ENCODE results near the gene NBEAL2.
A peak's percentile ranks its signal among the peaks of the same experiment; 100 is the strongest.
"Not testable (repeated sequence)": the region's sequence is repeated elsewhere in the genome, so short reads cannot be mapped to it uniquely, and the experiment has no call there.

The NBEAL2 gene

GRCh38 chr3:46958467-46959160 is 20.9 kb upstream of the NBEAL2 start:
- in situ Hi-C loops (cut with HindIII; ENCODE audit: low pct_unique_long_range_greater_than_20kb, low sequenced_read_pairs) = no loop called here
- no peak for TF ChIP-seq JUND (IDR thresholded peaks at IDR 0.05; ENCODE audit: low read depth)
- DNase-seq (ENCODE audit: low read depth in 1 of 2, low spot score in 1 of 2) = no peak

GRCh38 chr3:46959161-46959511 is 20.3 kb upstream of the NBEAL2 start:
- in situ Hi-C loops (cut with HindIII; ENCODE audit: low pct_unique_long_range_greater_than_20kb, low sequenced_read_pairs) = no loop called here
- DNase-seq (ENCODE audit: low read depth in 1 of 2, low spot score in 1 of 2) = no peak
- TF ChIP-seq JUND (IDR thresholded peaks at IDR 0.05; ENCODE audit: low read depth) = no peak

GRCh38 chr3:46960081-46960701 is 19.3 kb upstream of the NBEAL2 start:
- in situ Hi-C loops (cut with HindIII; ENCODE audit: low pct_unique_long_range_greater_than_20kb, low sequenced_read_pairs) = no loop called here
- DNase-seq (ENCODE audit: low read depth in 1 of 2, low spot score in 1 of 2) = peak in 1 of 2 experiments; percentile 53
- TF ChIP-seq JUND (IDR thresholded peaks at IDR 0.05; ENCODE audit: low read depth) = no peak

- no peak for DNase-seq (ENCODE audit: low read depth in 1 of 2, low spot score in 1 of 2)
- in situ Hi-C loops (cut with HindIII; ENCODE audit: low pct_unique_long_range_greater_than_20kb, low sequenced_read_pairs) = no loop called here
- no peak for TF ChIP-seq JUND (IDR thresholded peaks at IDR 0.05; ENCODE audit: low read depth)
Measured at GRCh38 chr3:46960835-46961234, 18.6 kb upstream of the NBEAL2 start.

- in situ Hi-C loops (cut with HindIII; ENCODE audit: low pct_unique_long_range_greater_than_20kb, low sequenced_read_pairs) = no loop called here
- no peak for DNase-seq (ENCODE audit: low read depth in 1 of 2, low spot score in 1 of 2)
- no peak for TF ChIP-seq JUND (IDR thresholded peaks at IDR 0.05; ENCODE audit: low read depth)
Measured at GRCh38 chr3:46962427-46962826, 17.0 kb upstream of the NBEAL2 start.

- DNase-seq (ENCODE audit: low read depth in 1 of 2, low spot score in 1 of 2) = no peak
- in situ Hi-C loops (cut with HindIII; ENCODE audit: low pct_unique_long_range_greater_than_20kb, low sequenced_read_pairs) = no loop called here
- no peak for TF ChIP-seq JUND (IDR thresholded peaks at IDR 0.05; ENCODE audit: low read depth)
Measured at GRCh38 chr3:46962990-46963389, 16.5 kb upstream of the NBEAL2 start.

- in situ Hi-C loops (cut with HindIII; ENCODE audit: low pct_unique_long_range_greater_than_20kb, low sequenced_read_pairs); DNase-seq (ENCODE audit: low read depth in 1 of 2, low spot score in 1 of 2): not testable (repeated sequence)
Measured at GRCh38 chr3:46964038-46964590, 15.4 kb upstream of the NBEAL2 start.

GRCh38 chr3:46965151-46965550 is 14.3 kb upstream of the NBEAL2 start:
- no peak for TF ChIP-seq JUND (IDR thresholded peaks at IDR 0.05; ENCODE audit: low read depth)
- no peak for DNase-seq (ENCODE audit: low read depth in 1 of 2, low spot score in 1 of 2)
- in situ Hi-C loops (cut with HindIII; ENCODE audit: low pct_unique_long_range_greater_than_20kb, low sequenced_read_pairs) = no loop called here

GRCh38 chr3:46966811-46967210 is 12.7 kb upstream of the NBEAL2 start:
- in situ Hi-C loops (cut with HindIII; ENCODE audit: low pct_unique_long_range_greater_than_20kb, low sequenced_read_pairs) = no loop called here
- no peak for DNase-seq (ENCODE audit: low read depth in 1 of 2, low spot score in 1 of 2)
- TF ChIP-seq JUND (IDR thresholded peaks at IDR 0.05; ENCODE audit: low read depth) = no peak

- no peak for DNase-seq (ENCODE audit: low read depth in 1 of 2, low spot score in 1 of 2)
- TF ChIP-seq JUND (IDR thresholded peaks at IDR 0.05; ENCODE audit: low read depth) = no peak
- in situ Hi-C loops (cut with HindIII; ENCODE audit: low pct_unique_long_range_greater_than_20kb, low sequenced_read_pairs) = no loop called here
Measured at GRCh38 chr3:46968783-46969428, 10.6 kb upstream of the NBEAL2 start.

GRCh38 chr3:46970391-46971091 is 8.9 kb upstream of the NBEAL2 start:
- in situ Hi-C loops (cut with HindIII; ENCODE audit: low pct_unique_long_range_greater_than_20kb, low sequenced_read_pairs) = no loop called here
- TF ChIP-seq JUND (IDR thresholded peaks at IDR 0.05; ENCODE audit: low read depth) = no peak
- DNase-seq (ENCODE audit: low read depth in 1 of 2, low spot score in 1 of 2) = no peak

GRCh38 chr3:46971151-46971550 is 8.3 kb upstream of the NBEAL2 start:
- no peak for TF ChIP-seq JUND (IDR thresholded peaks at IDR 0.05; ENCODE audit: low read depth)
- no peak for DNase-seq (ENCODE audit: low read depth in 1 of 2, low spot score in 1 of 2)
- in situ Hi-C loops (cut with HindIII; ENCODE audit: low pct_unique_long_range_greater_than_20kb, low sequenced_read_pairs) = no loop called here

- DNase-seq (ENCODE audit: low read depth in 1 of 2, low spot score in 1 of 2) = no peak
- in situ Hi-C loops (cut with HindIII; ENCODE audit: low pct_unique_long_range_greater_than_20kb, low sequenced_read_pairs) = no loop called here
- no peak for TF ChIP-seq JUND (IDR thresholded peaks at IDR 0.05; ENCODE audit: low read depth)
Measured at GRCh38 chr3:46971742-46972141, 7.7 kb upstream of the NBEAL2 start.
